Stimulated activated CD8-positive, alpha-beta memory T cell treated with anti-CD3 and anti-CD28 coated beads, Interleukin-15, amount 100 ng/mL, for 24 hours (primary cell): ENCODE measurements around the gene SDHAF1.
"Not testable (repeated sequence)": the region's sequence is repeated elsewhere in the genome, so short reads cannot be mapped to it uniquely, and the experiment has no call there.

Experiments
- DNase-seq: peaks from one replicate; pipeline ENCODE4 v3.0.0-alpha.2; 2020; ENCODE audit warnings: low read depth

SDHAF1 gene

DNA sequence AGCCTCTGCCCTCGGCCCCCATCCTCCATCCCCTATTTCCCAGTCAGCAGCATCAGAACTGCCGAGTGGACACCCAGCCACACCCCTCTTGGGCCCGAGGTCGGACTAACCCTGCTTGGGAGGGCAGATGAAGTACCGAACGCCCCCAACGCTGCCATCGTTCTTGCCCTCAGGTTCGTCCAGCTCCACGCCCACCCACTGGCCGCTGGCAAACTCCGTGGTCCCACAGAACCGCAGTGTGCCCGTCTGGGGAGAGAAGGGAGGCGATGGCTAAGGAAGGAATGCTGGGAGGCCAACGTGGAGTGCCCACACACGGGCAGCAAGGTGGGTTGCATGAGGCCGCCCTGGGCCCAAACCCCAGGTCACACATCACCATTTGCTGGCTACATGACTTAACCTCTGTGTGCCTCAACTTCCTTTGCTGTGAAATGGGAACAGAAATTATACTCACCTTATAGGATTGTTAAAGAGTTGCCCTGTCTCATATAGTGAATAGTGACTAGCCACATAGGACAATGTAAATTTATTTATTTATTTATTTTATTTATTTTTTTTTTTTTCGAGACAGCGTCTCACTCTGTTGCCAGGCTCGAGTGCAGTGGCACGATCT is 24.2 kb downstream of the SDHAF1 start:
- no peak for DNase-seq

DNA sequence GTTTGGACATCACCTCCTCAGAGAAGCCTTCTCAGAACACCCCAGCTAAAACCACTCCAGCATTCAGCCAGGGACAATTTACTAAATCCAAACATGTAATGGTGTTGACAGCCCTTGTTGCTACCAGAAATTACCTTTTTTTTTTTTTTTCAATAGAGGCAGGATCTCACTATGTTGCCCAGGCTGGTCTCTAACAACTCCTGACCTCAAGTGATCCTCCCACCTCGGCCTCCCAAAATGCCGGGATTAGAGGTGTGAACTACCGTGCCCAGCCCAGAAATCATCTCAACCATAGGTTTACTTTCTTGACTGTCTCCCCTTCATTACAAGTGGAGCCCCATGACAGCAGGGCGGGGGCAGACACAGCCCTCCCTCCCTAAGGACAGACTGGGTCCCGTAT is 28.4 kb downstream of the SDHAF1 start:
- no peak for DNase-seq

DNA sequence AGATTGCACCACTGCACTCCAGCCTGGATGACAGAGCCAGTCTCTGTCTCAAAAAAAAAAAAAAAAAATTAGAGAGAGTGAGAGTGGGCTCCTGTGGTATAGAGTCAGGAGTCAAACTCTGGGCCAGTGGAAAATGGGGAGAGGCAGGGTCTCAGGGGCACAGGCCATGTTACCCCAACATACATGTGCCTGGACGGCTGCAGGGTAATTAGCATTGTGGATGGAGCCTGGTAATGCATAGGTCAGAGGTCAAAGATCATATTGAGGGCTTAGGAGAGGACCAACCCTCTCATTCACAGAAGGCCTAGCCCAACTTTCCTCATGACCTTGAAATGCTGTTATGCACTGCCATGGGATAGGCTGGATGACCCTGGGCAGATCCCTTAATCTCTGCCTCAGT is 30.6 kb downstream of the SDHAF1 start:
- no peak for DNase-seq

DNA sequence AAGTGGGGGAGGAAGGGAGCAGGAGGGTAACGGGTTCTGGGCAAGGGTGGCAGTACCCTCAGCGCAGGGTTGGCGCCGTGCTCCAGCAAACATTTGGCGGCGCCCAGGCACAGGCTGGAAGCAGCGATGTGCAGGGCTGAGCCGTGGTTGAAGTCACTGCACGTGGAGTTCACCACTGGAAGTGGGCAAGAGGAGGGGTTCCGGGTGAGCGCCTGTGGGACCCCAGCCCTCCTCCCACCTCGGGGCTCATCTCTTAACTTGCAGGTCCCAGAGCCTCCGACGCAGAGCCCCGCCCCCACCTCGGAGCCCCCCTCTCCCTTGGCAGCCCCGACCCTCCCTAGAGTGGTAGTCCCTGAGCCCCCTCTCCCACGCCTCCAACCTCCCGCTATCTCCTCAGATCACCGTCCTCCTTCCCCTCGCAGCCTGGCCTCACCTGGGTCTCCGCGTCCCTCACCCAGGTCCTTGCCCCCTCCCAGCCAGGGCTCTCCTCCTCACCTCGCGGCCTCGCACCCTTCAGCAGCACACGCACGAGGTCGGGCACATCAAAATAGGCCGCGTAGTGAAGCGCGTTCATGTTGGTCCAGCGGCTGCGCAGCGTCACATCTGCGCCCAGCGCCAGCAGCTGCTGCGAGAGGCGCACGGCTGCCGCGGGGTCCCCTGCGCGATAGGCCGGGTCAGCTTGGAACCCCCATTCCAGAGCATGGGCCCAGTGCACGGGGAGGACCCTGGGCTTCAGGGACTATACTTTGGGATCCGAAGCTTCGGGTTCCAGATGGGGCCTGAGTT is 31.3 kb downstream of the SDHAF1 start:
- DNase-seq, result no peak

DNA sequence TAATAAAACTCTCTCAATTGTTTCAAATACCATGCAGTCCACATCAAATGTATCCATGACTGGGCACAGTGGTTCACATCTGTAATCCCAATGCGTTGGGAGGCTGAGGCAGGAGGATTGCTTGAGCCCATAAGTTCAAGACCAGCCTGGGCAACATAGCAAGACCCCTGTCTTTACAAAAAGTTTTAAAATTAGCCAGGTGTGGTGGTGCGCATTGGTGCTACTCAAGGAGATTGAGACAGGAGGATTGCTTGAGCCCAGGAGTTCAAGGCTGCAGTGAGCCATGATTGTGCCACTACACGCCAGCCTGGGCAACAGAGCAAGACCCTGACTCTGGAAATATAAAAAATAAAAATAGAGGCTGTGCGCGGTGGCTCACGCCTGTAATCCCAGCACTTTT is 32.7 kb downstream of the SDHAF1 start:
- DNase-seq, result no peak

DNA sequence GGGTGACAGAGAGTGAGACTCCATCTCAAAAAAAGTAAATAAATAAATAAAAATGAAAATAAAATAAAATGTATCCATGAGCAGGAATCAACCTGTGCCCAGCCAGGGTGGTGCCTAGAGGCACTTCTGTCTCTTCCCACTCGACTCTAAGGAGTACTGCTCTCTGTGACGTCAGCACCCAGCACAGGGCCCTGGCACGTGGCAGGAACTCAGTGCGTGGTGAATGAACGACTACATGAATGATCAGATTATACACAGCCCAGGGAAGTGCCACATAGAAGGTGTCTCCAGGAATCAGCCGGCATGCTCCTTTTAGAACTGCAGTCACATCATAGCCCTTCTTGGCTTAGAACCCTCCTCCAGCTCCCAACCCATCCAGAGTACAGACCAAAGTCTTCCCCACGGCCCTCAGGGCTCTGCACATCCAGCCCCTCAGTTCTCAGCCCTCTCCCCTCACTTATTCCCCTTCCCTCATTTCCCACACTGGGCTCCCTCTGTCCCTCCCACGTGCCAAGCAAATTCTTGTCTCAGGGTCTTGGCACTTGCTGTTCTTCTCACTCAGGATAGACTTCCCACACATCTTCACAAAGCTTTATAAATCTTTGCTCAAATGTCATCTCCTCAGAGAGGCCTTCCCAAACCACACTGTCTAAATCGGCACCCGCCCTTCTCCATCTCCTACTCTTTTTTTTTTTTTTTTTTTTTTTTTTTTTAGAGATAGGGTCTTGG is 33.5 kb downstream of the SDHAF1 start:
- no peak for DNase-seq

DNA sequence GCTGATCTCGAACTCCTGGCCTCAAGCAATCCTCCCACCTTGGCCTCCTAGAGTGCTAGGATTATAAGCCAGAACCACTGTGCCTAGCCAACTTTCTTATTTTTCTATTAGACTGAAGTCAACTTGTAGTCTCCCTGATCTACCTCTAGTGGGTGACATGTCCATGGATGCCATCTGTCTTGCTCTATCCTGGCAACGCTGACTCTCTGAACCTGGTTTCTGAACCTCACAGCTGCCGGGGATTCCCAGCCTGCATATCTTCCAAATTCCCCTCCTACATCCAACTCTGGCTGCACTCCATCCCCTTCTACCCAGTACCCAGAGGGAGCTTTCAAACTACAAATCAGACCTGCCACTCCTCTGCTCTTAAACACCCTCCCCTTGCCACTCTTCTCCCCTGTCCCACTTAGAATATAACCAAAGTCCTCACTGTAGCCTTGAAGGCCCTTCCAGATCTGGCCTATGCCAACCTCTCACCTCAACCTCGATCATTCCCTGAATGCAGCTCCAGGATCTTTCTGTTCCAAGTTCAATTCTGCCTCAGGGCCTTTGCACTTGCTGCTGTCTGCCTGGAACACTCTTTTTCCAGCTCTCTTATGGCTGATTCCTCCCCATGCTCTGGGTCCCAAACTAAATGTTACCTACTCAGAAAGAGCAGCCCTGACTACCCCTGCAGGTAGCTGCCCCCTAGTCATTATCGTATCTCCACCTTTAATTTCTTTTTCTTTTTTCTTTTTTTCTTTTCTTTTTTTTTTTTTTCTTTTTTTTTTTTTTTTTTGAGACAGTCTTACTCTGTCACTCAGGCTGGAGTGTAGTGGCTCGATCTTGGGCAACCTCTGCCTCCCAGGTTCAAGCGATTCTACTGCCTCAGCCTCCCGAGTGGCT is 35.5 kb downstream of the SDHAF1 start:
- DNase-seq, result no peak

DNA sequence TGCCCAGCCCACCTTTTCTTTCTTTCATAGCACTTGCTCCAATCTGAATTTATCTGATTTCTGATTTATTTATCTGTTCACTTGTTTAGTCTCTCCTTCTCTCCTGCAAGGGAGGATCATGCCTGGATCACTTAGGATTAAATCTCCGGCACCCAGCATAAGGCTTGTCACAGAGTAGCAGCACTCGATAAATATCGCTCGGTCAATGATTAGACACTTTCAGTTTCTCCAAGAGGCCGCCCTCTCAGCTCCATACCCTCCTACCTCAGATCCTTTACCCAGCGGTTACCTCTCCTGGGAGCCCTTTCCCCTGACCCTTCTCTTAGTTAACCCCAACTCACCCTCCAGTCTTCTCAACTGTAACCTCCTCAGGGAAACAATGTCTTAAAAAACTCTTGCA is 36.3 kb downstream of the SDHAF1 start:
- DNase-seq, result no peak

DNA sequence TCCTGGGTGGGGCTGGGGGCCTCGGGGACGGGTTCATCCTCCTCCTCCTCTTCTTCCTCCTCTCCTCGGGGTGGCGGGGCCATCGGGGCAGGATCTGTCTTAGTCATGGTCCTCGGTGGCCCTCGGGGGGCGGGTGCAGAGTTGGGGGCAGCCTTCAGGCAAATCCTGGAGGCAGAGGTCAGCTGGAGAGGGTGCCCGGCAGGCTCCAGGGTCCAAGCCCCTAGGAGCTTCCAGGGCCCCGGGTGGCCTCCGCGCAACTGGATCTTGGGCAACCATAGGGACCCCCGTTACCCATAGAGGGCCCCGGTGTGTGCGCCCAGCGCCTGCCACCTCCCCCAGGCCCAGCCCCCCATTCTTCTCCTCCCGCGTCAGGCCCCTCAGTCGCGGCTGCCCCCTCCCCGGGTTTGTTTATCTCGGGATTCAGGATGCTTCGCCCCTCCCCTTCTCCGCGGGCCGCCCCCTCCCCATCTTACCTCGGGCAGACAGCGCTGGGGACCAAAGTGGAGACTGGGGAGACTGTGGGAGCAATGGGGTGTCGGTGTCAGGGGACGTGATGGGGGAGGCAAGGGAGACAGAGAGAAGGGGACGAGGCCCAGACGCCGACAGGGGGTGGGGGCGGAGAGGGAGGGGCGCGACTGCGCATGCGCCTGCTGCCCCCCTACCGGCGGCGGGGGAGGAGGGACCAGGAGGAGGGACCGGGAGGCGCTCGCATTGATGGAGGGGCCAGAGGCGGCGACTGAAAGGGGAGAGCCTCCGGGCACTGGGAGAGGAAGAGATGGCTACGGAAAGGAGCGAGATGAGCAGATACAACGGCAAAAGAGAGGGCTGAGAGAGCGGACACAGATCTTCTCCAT is 37.5 kb downstream of the SDHAF1 start, which contains the start of gene CLIP3:
TSS of gene CLIP3 (minus strand) at position 623 of the 854 bp plus-strand sequence. CDS start at position 107, 516 bp downstream.
- DNase-seq, result peak; percentile 19

DNA sequence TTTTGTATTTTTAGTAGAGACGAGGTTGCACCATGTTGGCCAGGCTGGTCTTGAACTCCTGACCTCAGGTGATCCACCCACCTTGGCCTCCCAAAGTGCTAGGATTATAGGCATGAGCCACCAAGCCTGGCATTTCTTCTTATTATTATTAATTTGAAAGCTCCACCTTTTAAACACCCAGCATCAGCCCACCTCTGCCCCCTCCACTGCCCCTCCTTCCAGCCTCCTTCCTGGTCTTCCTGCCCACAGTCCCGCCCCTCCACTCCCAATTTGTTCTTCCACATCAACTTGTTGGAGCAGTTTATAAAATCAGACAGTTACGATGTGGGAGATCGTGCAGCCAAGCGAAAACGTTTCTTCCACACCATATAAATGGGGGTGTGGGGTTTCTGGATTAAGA is 45.5 kb downstream of the SDHAF1 start:
- DNase-seq, result no peak

DNA sequence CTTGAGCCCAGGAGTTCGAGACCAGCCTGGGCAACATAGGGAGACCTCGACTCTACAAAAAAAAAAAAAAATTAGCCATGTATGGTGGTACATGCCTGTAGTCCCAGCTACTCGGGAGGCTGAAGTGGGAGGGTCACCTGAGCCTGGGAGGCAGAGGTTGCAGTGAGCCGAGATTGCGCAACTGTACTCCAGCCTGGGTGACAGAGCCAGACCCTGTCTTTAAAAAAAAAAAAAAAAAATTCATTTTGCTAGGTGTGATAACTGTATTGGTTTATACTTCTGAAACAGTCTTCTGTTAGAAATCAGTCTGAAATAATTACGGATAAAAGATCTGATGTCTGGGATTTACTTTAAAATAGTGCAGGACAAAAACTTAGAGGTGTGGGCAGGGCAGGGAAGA is 46.1 kb downstream of the SDHAF1 start:
- not testable (repeated sequence) for DNase-seq

DNA sequence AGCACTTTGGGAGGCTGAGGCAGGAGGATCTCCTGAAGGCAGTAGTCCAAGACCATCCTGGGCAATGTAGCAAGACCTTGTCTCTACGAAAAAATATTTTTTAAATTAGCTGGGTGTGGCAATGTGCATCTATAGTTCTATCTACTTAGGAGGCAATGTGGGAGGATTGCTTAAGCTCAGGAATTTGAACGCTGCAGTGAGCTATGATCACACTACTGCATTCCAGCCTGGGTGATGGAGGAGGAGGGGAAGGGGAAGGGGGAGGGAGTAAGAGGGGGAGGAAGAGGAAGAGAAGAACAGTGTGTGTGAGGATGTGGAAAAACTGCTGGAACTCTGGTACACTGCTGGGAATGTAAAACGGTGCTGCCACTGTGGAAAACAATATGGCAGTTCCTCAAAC is 46.8 kb downstream of the SDHAF1 start:
- no peak for DNase-seq

DNA sequence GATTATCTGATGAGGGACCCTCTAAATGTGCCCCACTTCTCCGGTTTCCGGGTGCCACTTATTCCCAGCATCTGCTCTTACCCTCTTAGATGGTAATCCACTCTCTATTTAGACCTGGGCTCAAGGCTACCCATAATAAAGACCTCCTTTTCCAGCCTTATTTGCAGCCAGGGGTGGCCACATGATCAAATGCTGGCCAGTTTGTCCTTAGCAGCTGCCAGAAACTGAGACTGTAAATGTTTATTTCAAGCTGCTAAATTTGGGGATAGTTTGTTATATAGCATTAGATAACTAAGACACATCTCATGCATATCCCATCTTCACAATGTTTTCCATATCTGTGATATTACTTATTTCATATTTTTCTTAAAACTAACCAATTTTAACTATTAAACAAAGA is 49.0 kb downstream of the SDHAF1 start:
- DNase-seq, result no peak
